Neural cell (in vitro differentiated cells): ENCODE measurements around the gene MRPL52. TPM values are rescaled to one million over a fixed set of nuclear protein-coding genes. Genes with fewer than 3 reads are reported as not detected.

Experiments used
- H2AFZ ChIP-seq: fragments of 200-600, 300-800 bp; sonication (generic), shearing (Covaris generic); 2 replicates; pipeline ENCODE4 v1.6.0; 2014; ENCODE audit warnings: low read depth, mild to moderate bottlenecking, antibody characterized with exemption, low read length, moderate library complexity
- H3F3A ChIP-seq: fragments of 200-600 bp; shearing (Covaris generic); 2 replicates; pipeline ENCODE4 v1.6.1; 2016; ENCODE audit warnings: mild to moderate bottlenecking, moderate library complexity, mixed read lengths, antibody characterized with exemption, low read length; ENCODE audit not compliant: insufficient read depth, poor library complexity, severe bottlenecking
- H3K27ac ChIP-seq: fragments of 200-600, 300-800 bp; sonication (generic), shearing (Covaris generic); 2 replicates; pipeline ENCODE4 v1.5.1; 2014; ENCODE audit warnings: mild to moderate bottlenecking, low read length, moderate library complexity
- H3K27me3 ChIP-seq: fragments of 300-800, 200-600 bp; sonication (generic), shearing (Covaris generic); 2 replicates; pipeline ENCODE4 v1.6.0; 2014; ENCODE audit warnings: mild to moderate bottlenecking, low read depth, low read length, moderate library complexity; ENCODE audit not compliant: insufficient read depth
- H3K36me3 ChIP-seq: fragments of 300-800, 200-600 bp; sonication (generic), shearing (Covaris generic); 2 replicates; pipeline ENCODE4 v1.5.1; 2014; ENCODE audit warnings: mild to moderate bottlenecking, antibody characterized with exemption, low read length, moderate library complexity; ENCODE audit not compliant: insufficient read depth
- H3K4me2 ChIP-seq: fragments of 300-800, 200-600 bp; sonication (generic), shearing (Covaris generic); 2 replicates; pipeline ENCODE4 v1.6.0; 2014; ENCODE audit warnings: mild to moderate bottlenecking, low read length
- H3K4me3 ChIP-seq: fragments of 300-800, 200-600 bp; sonication (generic), shearing (Covaris generic); 2 replicates; pipeline ENCODE4 v1.5.1; 2014; ENCODE audit warnings: mild to moderate bottlenecking, low read length, moderate library complexity
- H3K79me2 ChIP-seq: fragments of 200-600 bp; shearing (Covaris generic); replicated peaks from 2 replicates; pipeline ENCODE4 v1.6.0; 2014; ENCODE audit warnings: mild to moderate bottlenecking, low read length, moderate library complexity; ENCODE audit not compliant: insufficient read depth
- H3K9ac ChIP-seq: fragments of 300-800, 200-600 bp; sonication (generic), shearing (Covaris generic); 2 replicates; pipeline ENCODE4 v1.6.1; 2016; ENCODE audit warnings: mild to moderate bottlenecking, low read length, mixed read lengths
- H3K9me2 ChIP-seq: fragments of 200-600 bp; shearing (Covaris generic); 2 replicates; pipeline ENCODE4 v1.6.1; 2016; ENCODE audit warnings: mild to moderate bottlenecking, low read length, mixed read lengths; ENCODE audit not compliant: insufficient read depth
- H3K9me3 ChIP-seq: fragments of 200-600, 300-800 bp; sonication (generic), shearing (Covaris generic); 2 replicates; pipeline ENCODE4 v1.6.1; 2016; ENCODE audit warnings: mild to moderate bottlenecking, mixed run types, low read length, moderate library complexity, mixed read lengths
- H4K20me1 ChIP-seq: fragments of 200-600 bp; shearing (Covaris generic); 2 replicates; pipeline ENCODE4 v1.6.1; 2016; ENCODE audit warnings: mild to moderate bottlenecking, mixed run types; ENCODE audit not compliant: insufficient read depth
- EP300 ChIP-seq: fragments of 450-650 bp; conservative IDR thresholded peaks from 2 replicates; pipeline ENCODE4 v1.6.1; 2014; ENCODE audit warnings: antibody characterized with exemption, mild to moderate bottlenecking, moderate library complexity; ENCODE audit not compliant: poor library complexity, severe bottlenecking
- EZH2 ChIP-seq: fragments of 200-600, 300-800 bp; shearing (Covaris generic), sonication (generic); IDR thresholded peaks from 2 replicates; pipeline ENCODE4 v1.6.1; 2014; ENCODE audit warnings: antibody characterized with exemption, low read length, borderline replicate concordance, mild to moderate bottlenecking; ENCODE audit not compliant: insufficient read depth, poor library complexity, severe bottlenecking
- MXI1 ChIP-seq: fragments of 450-650 bp; conservative IDR thresholded peaks from 2 replicates; pipeline ENCODE4 v1.6.1; 2014; ENCODE audit warnings: antibody characterized with exemption, mild to moderate bottlenecking; ENCODE audit not compliant: poor library complexity, severe bottlenecking
- POLR2AphosphoS5 ChIP-seq: IDR thresholded peaks from 2 replicates; pipeline ENCODE4 v1.6.1; 2012
- RAD21 ChIP-seq: fragments of 450-650 bp; conservative IDR thresholded peaks from 2 replicates; pipeline ENCODE4 v1.6.1; 2014; ENCODE audit warnings: antibody characterized with exemption, mild to moderate bottlenecking, moderate library complexity
- SMC3 ChIP-seq: fragments of 450-650 bp; conservative IDR thresholded peaks from 2 replicates; pipeline ENCODE4 v1.6.1; 2014; ENCODE audit warnings: antibody characterized with exemption, mild to moderate bottlenecking, moderate library complexity; ENCODE audit not compliant: poor library complexity
- TAF1 ChIP-seq: IDR thresholded peaks from 2 replicates; pipeline ENCODE4 v1.6.1; 2012; ENCODE audit warnings: low read depth
- polyA plus RNA-seq: library from polyadenylated mRNA; depleted of rRNA; stranded (reverse); fragments of >200 nt; gene quantifications from 2 replicates; pipeline ENCODE4 v1.2.3, GENCODE V29; 2014
- TF ChIP-seq, protein P1 (sequence below): fragments of 450-650 bp; IDR thresholded peaks from 2 replicates; pipeline ENCODE4 v1.5.1; 2014; ENCODE audit warnings: antibody characterized with exemption, mild to moderate bottlenecking, moderate library complexity; ENCODE audit not compliant: poor library complexity, severe bottlenecking
- TF ChIP-seq, protein P2 (sequence below): IDR thresholded peaks from 2 replicates; pipeline ENCODE4 v1.6.1; 2012; ENCODE audit warnings: borderline replicate concordance

MRPL52 gene
- polyA plus RNA-seq, 1 donor from 2014 or later: 161 TPM

DNA sequence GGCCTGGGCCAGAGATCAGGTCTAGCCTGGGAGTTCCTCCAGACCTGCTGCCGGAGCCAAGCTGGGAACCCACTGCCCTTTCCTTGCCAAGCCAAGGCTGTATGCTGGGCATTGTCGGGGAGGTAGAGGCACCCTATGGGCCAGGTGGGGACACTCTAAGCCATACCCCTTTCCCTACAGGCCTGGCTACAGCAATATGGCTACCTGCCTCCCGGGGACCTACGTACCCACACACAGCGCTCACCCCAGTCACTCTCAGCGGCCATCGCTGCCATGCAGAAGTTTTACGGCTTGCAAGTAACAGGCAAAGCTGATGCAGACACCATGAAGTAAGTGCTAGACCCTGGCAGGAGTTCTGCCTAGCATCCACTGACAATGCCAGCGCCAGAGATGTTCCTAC is 11.6 kb downstream of the MRPL52 start:
- no peak overlapping the region for H3K4me2 ChIP-seq
- no peak overlapping the region for H3K9ac ChIP-seq
- TF ChIP-seq EZH2 (no peak), EP300 (no peak), MXI1 (no peak), TAF1 (no peak), SMC3 (no peak), POLR2AphosphoS5 (no peak), RAD21 (no peak)
- TF ChIP-seq, protein P1, sequence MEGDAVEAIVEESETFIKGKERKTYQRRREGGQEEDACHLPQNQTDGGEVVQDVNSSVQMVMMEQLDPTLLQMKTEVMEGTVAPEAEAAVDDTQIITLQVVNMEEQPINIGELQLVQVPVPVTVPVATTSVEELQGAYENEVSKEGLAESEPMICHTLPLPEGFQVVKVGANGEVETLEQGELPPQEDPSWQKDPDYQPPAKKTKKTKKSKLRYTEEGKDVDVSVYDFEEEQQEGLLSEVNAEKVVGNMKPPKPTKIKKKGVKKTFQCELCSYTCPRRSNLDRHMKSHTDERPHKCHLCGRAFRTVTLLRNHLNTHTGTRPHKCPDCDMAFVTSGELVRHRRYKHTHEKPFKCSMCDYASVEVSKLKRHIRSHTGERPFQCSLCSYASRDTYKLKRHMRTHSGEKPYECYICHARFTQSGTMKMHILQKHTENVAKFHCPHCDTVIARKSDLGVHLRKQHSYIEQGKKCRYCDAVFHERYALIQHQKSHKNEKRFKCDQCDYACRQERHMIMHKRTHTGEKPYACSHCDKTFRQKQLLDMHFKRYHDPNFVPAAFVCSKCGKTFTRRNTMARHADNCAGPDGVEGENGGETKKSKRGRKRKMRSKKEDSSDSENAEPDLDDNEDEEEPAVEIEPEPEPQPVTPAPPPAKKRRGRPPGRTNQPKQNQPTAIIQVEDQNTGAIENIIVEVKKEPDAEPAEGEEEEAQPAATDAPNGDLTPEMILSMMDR: no peak
- TF ChIP-seq, protein P2, sequence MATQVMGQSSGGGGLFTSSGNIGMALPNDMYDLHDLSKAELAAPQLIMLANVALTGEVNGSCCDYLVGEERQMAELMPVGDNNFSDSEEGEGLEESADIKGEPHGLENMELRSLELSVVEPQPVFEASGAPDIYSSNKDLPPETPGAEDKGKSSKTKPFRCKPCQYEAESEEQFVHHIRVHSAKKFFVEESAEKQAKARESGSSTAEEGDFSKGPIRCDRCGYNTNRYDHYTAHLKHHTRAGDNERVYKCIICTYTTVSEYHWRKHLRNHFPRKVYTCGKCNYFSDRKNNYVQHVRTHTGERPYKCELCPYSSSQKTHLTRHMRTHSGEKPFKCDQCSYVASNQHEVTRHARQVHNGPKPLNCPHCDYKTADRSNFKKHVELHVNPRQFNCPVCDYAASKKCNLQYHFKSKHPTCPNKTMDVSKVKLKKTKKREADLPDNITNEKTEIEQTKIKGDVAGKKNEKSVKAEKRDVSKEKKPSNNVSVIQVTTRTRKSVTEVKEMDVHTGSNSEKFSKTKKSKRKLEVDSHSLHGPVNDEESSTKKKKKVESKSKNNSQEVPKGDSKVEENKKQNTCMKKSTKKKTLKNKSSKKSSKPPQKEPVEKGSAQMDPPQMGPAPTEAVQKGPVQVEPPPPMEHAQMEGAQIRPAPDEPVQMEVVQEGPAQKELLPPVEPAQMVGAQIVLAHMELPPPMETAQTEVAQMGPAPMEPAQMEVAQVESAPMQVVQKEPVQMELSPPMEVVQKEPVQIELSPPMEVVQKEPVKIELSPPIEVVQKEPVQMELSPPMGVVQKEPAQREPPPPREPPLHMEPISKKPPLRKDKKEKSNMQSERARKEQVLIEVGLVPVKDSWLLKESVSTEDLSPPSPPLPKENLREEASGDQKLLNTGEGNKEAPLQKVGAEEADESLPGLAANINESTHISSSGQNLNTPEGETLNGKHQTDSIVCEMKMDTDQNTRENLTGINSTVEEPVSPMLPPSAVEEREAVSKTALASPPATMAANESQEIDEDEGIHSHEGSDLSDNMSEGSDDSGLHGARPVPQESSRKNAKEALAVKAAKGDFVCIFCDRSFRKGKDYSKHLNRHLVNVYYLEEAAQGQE: no peak
- peaks cover 27% of the 10 kb centered on the region for H3K27me3 ChIP-seq
- H3K27ac ChIP-seq: no peak overlapping the region
- H2AFZ ChIP-seq: no peak overlapping the region
- H3K4me3 ChIP-seq: no peak overlapping the region
- no peaks in the 10 kb centered on the region for H3K9me3 ChIP-seq
- H3K36me3 ChIP-seq: no peaks in the 10 kb centered on the region
- no peaks in the 10 kb centered on the region for H3F3A ChIP-seq
- H4K20me1 ChIP-seq: no peaks in the 10 kb centered on the region
- H3K9me2 ChIP-seq: no peaks in the 10 kb centered on the region
- H3K79me2 ChIP-seq: no peaks in the 10 kb centered on the region

DNA sequence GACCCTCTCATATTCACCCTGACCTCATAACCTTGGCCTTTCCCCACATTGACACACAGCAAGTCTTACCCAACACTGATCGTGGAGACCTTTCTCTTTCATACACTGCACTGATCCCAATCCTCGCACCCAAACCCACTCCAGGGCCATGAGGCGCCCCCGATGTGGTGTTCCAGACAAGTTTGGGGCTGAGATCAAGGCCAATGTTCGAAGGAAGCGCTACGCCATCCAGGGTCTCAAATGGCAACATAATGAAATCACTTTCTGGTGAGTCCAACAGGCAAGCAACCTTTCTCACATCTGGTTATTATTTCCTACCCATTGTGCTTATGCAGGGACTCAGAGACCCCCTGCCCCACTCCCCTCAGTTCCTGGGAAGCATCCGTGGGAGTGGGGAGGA is 12.1 kb downstream of the MRPL52 start:
- Histone ChIP-seq H3K4me3 (no peak overlapping the region), H2AFZ (no peak overlapping the region), H4K20me1 (no peaks in the 10 kb centered on the region)

More for the DNA sequence above, 12.1 kb downstream of the MRPL52 start:
- TF ChIP-seq EZH2: no peak
- no peak for TF ChIP-seq TAF1
- TF ChIP-seq POLR2AphosphoS5: no peak
- TF ChIP-seq SMC3: no peak
- no peak for TF ChIP-seq MXI1
- Histone ChIP-seq H3K79me2 (no peaks in the 10 kb centered on the region), H3F3A (no peaks in the 10 kb centered on the region), H3K36me3 (no peaks in the 10 kb centered on the region), H3K4me2 (no peak overlapping the region), H3K27ac (no peak overlapping the region), H3K9me2 (no peaks in the 10 kb centered on the region), H3K27me3 (peaks cover 22% of the 10 kb centered on the region), H3K9me3 (no peaks in the 10 kb centered on the region), H3K9ac (no peak overlapping the region)
